ENCODE measurements around the gene LEFTY2.
"Not testable (repeated sequence)": the region's sequence is repeated elsewhere in the genome, so short reads cannot be mapped to it uniquely, and the experiment has no call there.

LEFTY2 gene

GRCh38 chr1:225941187-225941941 is at the start of gene LEFTY2:
Gene LEFTY2, minus strand, starts transcription at chr1:225941220. Its CDS starts 80 bp downstream, at chr1:225941140.
- no peak within 1 kb of the TSS for H3K9ac ChIP-seq (ENCODE audit: low read depth in 1 of 2, low read length in 2 of 2)

GRCh38 chr1:225987491-225988316 is 46.7 kb upstream of the LEFTY2 start:
- peaks cover 5% of the 10 kb centered on the region in 2 donors for H3K4me1 ChIP-seq (ENCODE audit: control insufficient read depth in 1 of 2, insufficient read depth in 2 of 2, low read length in 2 of 2)
- H3K27me3 ChIP-seq (ENCODE audit: control insufficient read depth in 1 of 2, insufficient read depth in 2 of 2, low read length in 2 of 2): no peaks in the 10 kb centered on the region
- H3K9ac ChIP-seq (ENCODE audit: low read depth in 1 of 2, low read length in 2 of 2): no peak overlapping the region
- peaks cover 44 to 78% of the 10 kb centered on the region in 2 donors for H3K36me3 ChIP-seq (ENCODE audit: control insufficient read depth in 1 of 2, insufficient read depth in 2 of 2, low read length in 2 of 2)
- no peak overlapping the region for H3K4me3 ChIP-seq (ENCODE audit: low read depth in 1 of 2, low read length in 2 of 2)
- H3K27ac ChIP-seq (ENCODE audit: low read depth, low read length): no peak overlapping the region
- no peaks in the 10 kb centered on the region for H3K9me3 ChIP-seq (ENCODE audit: control insufficient read depth in 1 of 2, low read length in 2 of 2)

More at GRCh38 chr1:225941187-225941941, at the start of gene LEFTY2:
- Histone ChIP-seq H3K4me1 (ENCODE audit: control insufficient read depth in 1 of 2, insufficient read depth in 2 of 2, low read length in 2 of 2) (peaks cover 0 to 10% of the 10 kb centered on the region in 2 donors), H3K9me3 (ENCODE audit: control insufficient read depth in 1 of 2, low read length in 2 of 2) (no peaks in the 10 kb centered on the region), H3K27me3 (ENCODE audit: control insufficient read depth in 1 of 2, insufficient read depth in 2 of 2, low read length in 2 of 2) (peaks cover 0 to 3% of the 10 kb centered on the region in 2 donors), H3K36me3 (ENCODE audit: control insufficient read depth in 1 of 2, insufficient read depth in 2 of 2, low read length in 2 of 2) (no peaks in the 10 kb centered on the region), H3K4me3 (ENCODE audit: low read depth in 1 of 2, low read length in 2 of 2) (no peak within 1 kb of the TSS), H3K27ac (ENCODE audit: low read depth, low read length) (no peak within 1 kb of the TSS)

GRCh38 chr1:225981714-225982113 is 40.7 kb upstream of the LEFTY2 start:
- H3K36me3 ChIP-seq (ENCODE audit: control insufficient read depth in 1 of 2, insufficient read depth in 2 of 2, low read length in 2 of 2): peaks cover 28 to 65% of the 10 kb centered on the region in 2 donors
- no peak overlapping the region for H3K27ac ChIP-seq (ENCODE audit: low read depth, low read length)
- H3K4me1 ChIP-seq (ENCODE audit: control insufficient read depth in 1 of 2, insufficient read depth in 2 of 2, low read length in 2 of 2): peaks cover 4 to 10% of the 10 kb centered on the region in 2 donors
- no peaks in the 10 kb centered on the region for H3K9me3 ChIP-seq (ENCODE audit: control insufficient read depth in 1 of 2, low read length in 2 of 2)
- no peak overlapping the region for H3K9ac ChIP-seq (ENCODE audit: low read depth in 1 of 2, low read length in 2 of 2)
- H3K27me3 ChIP-seq (ENCODE audit: control insufficient read depth in 1 of 2, insufficient read depth in 2 of 2, low read length in 2 of 2): no peaks in the 10 kb centered on the region
- no peak overlapping the region for H3K4me3 ChIP-seq (ENCODE audit: low read depth in 1 of 2, low read length in 2 of 2)

GRCh38 chr1:225980005-225980836 is 39.2 kb upstream of the LEFTY2 start:
- no peaks in the 10 kb centered on the region for H3K9me3 ChIP-seq (ENCODE audit: control insufficient read depth in 1 of 2, low read length in 2 of 2)
- no peak overlapping the region for H3K9ac ChIP-seq (ENCODE audit: low read depth in 1 of 2, low read length in 2 of 2)
- no peaks in the 10 kb centered on the region for H3K27me3 ChIP-seq (ENCODE audit: control insufficient read depth in 1 of 2, insufficient read depth in 2 of 2, low read length in 2 of 2)
- peaks cover 8 to 10% of the 10 kb centered on the region in 2 donors for H3K4me1 ChIP-seq (ENCODE audit: control insufficient read depth in 1 of 2, insufficient read depth in 2 of 2, low read length in 2 of 2)
- no peak overlapping the region for H3K27ac ChIP-seq (ENCODE audit: low read depth, low read length)
- no peak overlapping the region for H3K4me3 ChIP-seq (ENCODE audit: low read depth in 1 of 2, low read length in 2 of 2)
- peaks cover 23 to 52% of the 10 kb centered on the region in 2 donors for H3K36me3 ChIP-seq (ENCODE audit: control insufficient read depth in 1 of 2, insufficient read depth in 2 of 2, low read length in 2 of 2)

- Histone ChIP-seq H3K9ac (ENCODE audit: low read depth in 1 of 2, low read length in 2 of 2) (no peak overlapping the region), H3K27me3 (ENCODE audit: control insufficient read depth in 1 of 2, insufficient read depth in 2 of 2, low read length in 2 of 2) (no peaks in the 10 kb centered on the region), H3K9me3 (ENCODE audit: control insufficient read depth in 1 of 2, low read length in 2 of 2) (no peaks in the 10 kb centered on the region), H3K36me3 (ENCODE audit: control insufficient read depth in 1 of 2, insufficient read depth in 2 of 2, low read length in 2 of 2) (peaks cover 17 to 45% of the 10 kb centered on the region in 2 donors), H3K4me3 (ENCODE audit: low read depth in 1 of 2, low read length in 2 of 2) (no peak overlapping the region), H3K27ac (ENCODE audit: low read depth, low read length) (no peak overlapping the region), H3K4me1 (ENCODE audit: control insufficient read depth in 1 of 2, insufficient read depth in 2 of 2, low read length in 2 of 2) (peaks cover 8 to 10% of the 10 kb centered on the region in 2 donors)
Measured at GRCh38 chr1:225979421-225979820, 38.4 kb upstream of the LEFTY2 start.

GRCh38 chr1:225977937-225978748 is 37.1 kb upstream of the LEFTY2 start:
- Histone ChIP-seq H3K4me1 (ENCODE audit: control insufficient read depth in 1 of 2, insufficient read depth in 2 of 2, low read length in 2 of 2) (peaks cover 6 to 8% of the 10 kb centered on the region in 2 donors), H3K36me3 (ENCODE audit: control insufficient read depth in 1 of 2, insufficient read depth in 2 of 2, low read length in 2 of 2) (peaks cover 14 to 38% of the 10 kb centered on the region in 2 donors), H3K27me3 (ENCODE audit: control insufficient read depth in 1 of 2, insufficient read depth in 2 of 2, low read length in 2 of 2) (no peaks in the 10 kb centered on the region), H3K27ac (ENCODE audit: low read depth, low read length) (no peak overlapping the region), H3K4me3 (ENCODE audit: low read depth in 1 of 2, low read length in 2 of 2) (no peak overlapping the region), H3K9me3 (ENCODE audit: control insufficient read depth in 1 of 2, low read length in 2 of 2) (no peaks in the 10 kb centered on the region), H3K9ac (ENCODE audit: low read depth in 1 of 2, low read length in 2 of 2) (no peak overlapping the region)

- not testable (repeated sequence) for H3K27me3 ChIP-seq (ENCODE audit: control insufficient read depth in 1 of 2, insufficient read depth in 2 of 2, low read length in 2 of 2); H3K9me3 ChIP-seq (ENCODE audit: control insufficient read depth in 1 of 2, low read length in 2 of 2); H3K4me3 ChIP-seq (ENCODE audit: low read depth in 1 of 2, low read length in 2 of 2); H3K9ac ChIP-seq (ENCODE audit: low read depth in 1 of 2, low read length in 2 of 2); H3K27ac ChIP-seq (ENCODE audit: low read depth, low read length); H3K4me1 ChIP-seq (ENCODE audit: control insufficient read depth in 1 of 2, insufficient read depth in 2 of 2, low read length in 2 of 2)
- H3K36me3 ChIP-seq (ENCODE audit: control insufficient read depth in 1 of 2, insufficient read depth in 2 of 2, low read length in 2 of 2): peaks cover 4 to 20% of the 10 kb centered on the region in 2 donors
Measured at GRCh38 chr1:225975146-225975545, 34.1 kb upstream of the LEFTY2 start.

GRCh38 chr1:225974454-225974853 is 33.4 kb upstream of the LEFTY2 start:
- H3K4me3 ChIP-seq (ENCODE audit: low read depth in 1 of 2, low read length in 2 of 2): no peak overlapping the region
- H3K27ac ChIP-seq (ENCODE audit: low read depth, low read length): no peak overlapping the region
- no peaks in the 10 kb centered on the region for H3K9me3 ChIP-seq (ENCODE audit: control insufficient read depth in 1 of 2, low read length in 2 of 2)
- H3K4me1 ChIP-seq (ENCODE audit: control insufficient read depth in 1 of 2, insufficient read depth in 2 of 2, low read length in 2 of 2): peaks cover 0 to 5% of the 10 kb centered on the region in 2 donors
- no peak overlapping the region for H3K9ac ChIP-seq (ENCODE audit: low read depth in 1 of 2, low read length in 2 of 2)
- no peaks in the 10 kb centered on the region for H3K27me3 ChIP-seq (ENCODE audit: control insufficient read depth in 1 of 2, insufficient read depth in 2 of 2, low read length in 2 of 2)
- peaks cover 0 to 13% of the 10 kb centered on the region in 2 donors for H3K36me3 ChIP-seq (ENCODE audit: control insufficient read depth in 1 of 2, insufficient read depth in 2 of 2, low read length in 2 of 2)

GRCh38 chr1:225973158-225973557 is 32.1 kb upstream of the LEFTY2 start:
- no peaks in the 10 kb centered on the region for H3K27me3 ChIP-seq (ENCODE audit: control insufficient read depth in 1 of 2, insufficient read depth in 2 of 2, low read length in 2 of 2)
- peak overlapping the region in 1 of 2 donors; percentile 32 for H3K9ac ChIP-seq (ENCODE audit: low read depth in 1 of 2, low read length in 2 of 2)
- peaks cover 0 to 7% of the 10 kb centered on the region in 2 donors for H3K36me3 ChIP-seq (ENCODE audit: control insufficient read depth in 1 of 2, insufficient read depth in 2 of 2, low read length in 2 of 2)
- no peak overlapping the region for H3K4me3 ChIP-seq (ENCODE audit: low read depth in 1 of 2, low read length in 2 of 2)
- no peak overlapping the region for H3K27ac ChIP-seq (ENCODE audit: low read depth, low read length)
- H3K9me3 ChIP-seq (ENCODE audit: control insufficient read depth in 1 of 2, low read length in 2 of 2): no peaks in the 10 kb centered on the region
- H3K4me1 ChIP-seq (ENCODE audit: control insufficient read depth in 1 of 2, insufficient read depth in 2 of 2, low read length in 2 of 2): peaks cover 0 to 4% of the 10 kb centered on the region in 2 donors

Measured in duodenal mucosa (tissue), 2 donors.